ENCODE results near the gene BRD7.

Gene BRD7

DNA sequence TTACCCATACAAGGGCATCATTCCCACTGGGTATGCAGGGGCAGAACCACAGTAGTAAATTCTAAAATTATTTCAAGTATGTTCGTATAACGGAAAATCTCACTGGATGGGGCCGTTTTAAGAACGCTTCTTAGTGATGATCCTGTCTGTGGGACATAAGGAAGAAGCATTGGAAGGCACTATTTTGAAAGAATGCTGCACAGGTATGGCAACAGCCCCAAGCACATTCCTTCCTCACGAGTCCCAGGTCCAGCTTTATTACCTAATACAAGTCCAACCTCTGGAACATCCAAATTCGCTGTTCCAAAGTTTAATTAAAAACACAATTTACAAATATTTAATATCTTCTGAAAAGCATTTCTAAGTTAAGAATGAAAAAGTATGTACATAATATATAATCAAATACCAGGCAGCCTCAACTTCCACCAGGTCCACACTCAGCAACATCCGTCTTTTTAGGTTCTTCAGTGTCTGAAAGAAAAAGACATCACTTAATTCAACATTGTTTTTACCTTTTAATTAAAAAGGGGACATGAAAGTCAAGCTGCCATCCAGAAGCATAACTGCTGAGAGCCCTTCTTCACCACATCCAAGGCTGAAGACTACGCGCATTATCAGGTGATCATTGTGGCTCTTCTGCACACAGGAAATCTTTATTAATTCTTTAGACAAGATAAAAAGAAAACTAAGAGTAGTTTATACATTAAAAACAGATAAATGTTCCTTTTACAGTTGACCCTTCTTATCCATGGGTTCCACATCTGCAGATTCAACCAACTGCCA lies 49.8 kb downstream of the BRD7 start:
- no peak for DNase-seq (ENCODE audit: low read depth)

DNA sequence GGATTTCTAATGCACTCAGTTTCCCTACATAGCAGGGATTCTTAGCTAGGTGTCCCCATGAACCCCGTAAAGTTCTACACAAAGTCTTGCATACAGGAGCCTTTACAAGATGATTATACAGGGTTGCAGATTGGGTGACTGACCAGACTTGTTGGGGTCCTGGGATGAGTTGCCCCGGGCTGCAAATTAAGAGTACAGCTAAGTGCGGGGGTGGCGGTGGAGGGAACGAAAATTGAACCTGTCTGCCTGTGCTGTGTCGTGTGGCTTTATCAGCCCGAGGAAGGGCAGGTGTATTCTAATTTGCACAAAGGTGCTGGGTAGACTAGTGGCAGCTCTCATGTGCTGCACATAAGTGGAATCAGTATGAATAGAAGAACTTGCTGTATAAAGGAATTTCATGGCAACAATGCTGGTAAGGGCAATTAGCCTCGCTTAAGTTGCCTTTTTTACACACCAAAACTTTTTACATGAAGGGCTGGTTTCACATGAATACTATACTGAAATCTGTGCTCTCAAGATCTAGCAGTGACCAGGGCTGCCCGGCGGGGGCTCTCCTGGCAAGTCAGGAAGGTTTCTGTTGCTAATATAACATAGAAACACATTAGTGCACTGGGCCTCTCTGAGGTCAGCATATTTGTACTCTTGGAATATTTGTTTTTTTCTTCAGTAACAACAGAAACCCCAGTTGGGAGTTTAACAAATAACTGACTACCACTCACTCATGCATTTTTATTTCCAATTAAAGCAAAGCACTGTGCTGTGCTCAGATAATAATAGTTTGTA lies 51.7 kb downstream of the BRD7 start:
- no peak for DNase-seq (ENCODE audit: low read depth)

DNA sequence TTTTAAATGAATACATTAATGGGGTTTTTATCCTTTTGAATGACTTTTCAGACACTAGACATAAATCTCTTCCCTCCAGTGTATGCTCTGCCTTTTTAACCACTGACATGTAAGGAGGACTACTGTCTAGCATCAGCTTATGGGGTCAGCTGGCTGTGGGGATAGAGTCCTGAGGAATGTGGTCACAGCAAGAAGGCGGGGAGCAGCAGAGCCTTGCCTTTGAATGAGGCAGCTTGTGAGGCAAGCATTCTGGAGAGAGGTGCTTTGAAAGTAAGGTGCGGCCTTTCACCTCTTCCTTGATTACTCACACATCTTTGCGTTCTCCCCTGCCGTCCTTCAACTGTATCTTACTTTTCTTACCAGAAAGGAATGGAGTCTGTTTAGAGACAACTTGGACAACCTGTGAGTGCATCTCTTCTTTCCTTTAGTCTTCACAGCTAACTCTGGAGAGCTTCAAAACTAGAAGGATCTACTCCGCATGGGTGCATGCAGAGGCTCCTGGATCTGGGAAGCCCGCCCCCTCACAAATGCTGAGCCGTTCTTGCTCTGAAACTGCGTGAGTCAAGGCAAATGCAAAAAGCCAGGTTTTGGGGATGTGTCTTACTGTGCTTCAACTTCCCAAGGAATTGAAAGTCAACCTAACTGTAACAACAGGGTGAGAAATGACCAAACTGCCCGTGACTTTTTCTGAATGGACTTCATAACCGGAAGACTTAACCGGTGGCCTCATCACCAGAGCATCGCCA lies 52.5 kb downstream of the BRD7 start:
- no peak for DNase-seq (ENCODE audit: low read depth)

DNA sequence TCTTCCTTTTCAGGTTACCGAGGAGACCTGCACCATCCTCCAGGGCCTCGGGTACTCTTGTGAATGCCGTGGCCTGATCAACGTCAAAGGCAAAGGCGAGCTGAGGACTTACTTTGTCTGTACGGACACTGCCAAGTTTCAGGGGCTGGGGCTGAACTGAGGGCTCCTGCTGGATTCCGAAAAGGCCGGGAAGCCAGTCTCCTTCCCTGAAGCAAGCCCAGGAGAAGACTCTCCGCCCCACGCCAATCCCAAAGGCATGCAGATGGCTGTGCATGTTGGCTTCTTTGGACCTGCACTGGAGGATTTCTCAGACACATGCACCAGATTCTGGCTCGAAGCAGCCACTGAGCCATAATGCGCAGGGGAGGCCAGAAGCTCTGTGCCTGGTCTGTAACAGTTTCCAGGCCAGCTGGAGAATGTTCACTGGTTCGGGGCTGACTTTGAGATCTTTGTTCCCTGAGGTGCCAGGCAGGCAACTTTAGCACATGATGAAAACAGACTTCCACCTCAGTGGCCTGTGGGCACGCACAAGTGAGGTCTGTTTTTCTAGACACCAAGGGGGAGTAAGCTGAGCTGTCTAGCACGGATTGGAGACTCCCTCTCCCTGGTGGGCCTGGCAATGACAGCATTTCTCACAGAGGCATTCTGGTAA lies 53.3 kb downstream of the BRD7 start:
- no peak for DNase-seq (ENCODE audit: low read depth)

DNA sequence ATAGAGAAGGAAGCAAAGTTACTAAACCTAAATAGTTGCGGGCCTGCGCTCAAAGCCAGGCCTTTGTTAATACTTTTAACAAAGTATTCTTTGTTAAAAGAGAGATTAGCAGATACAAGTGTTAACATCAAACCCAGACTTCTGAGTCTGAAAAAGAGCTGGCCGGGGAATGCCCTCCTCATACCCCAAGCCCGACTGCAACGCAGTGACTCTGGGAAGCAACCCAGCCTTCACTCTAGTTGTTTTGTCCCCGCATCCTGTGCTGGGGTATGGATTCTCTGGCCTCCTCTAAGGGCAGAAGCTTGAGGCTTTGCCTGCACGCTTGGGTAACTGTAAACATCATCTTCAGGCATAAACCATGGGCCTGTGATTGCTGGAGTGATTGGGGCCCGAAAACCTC lies 54.1 kb downstream of the BRD7 start:
- DNase-seq (ENCODE audit: low read depth) = no peak

DNA sequence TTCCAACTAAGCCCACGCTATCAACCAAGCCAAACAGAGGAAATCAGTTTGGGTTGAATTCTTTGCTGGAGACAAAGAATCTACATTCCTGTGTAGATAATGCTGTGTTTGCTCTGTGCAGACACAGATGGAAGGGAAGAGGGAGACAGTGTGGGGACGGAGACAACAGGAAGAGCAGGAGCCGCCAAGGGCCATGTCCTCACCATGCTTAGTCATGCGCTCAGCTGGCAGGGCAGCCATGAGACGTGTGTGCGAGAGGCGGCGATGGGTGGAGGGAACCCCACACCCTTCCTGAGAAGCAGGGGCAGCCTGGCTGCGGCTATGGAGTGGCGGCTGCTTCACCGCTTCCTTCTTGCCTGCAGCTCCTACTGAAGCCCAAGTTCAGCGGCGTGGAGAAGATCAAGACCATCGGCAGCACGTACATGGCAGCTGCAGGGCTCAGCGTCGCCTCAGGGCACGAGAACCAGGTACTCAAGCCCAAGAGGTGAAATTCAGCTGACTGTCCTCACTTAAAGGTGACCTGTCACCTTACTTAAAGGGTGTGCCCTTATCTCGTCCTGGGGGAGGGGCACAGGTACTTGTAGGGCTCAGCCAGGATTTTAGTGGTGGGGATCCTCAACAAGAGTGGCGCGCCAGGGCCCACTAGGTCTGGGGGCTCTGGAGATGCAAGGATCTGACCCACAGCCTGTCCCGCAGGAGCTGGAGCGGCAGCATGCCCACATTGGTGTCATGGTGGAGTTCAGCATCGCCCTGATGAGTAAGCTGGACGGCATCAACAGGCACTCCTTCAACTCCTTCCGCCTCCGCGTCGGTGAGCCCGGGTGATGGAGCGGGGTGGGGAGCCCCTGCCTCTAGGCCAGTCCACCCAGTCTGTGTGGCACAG lies 55.0 kb downstream of the BRD7 start:
- no peak for DNase-seq (ENCODE audit: low read depth)

DNA sequence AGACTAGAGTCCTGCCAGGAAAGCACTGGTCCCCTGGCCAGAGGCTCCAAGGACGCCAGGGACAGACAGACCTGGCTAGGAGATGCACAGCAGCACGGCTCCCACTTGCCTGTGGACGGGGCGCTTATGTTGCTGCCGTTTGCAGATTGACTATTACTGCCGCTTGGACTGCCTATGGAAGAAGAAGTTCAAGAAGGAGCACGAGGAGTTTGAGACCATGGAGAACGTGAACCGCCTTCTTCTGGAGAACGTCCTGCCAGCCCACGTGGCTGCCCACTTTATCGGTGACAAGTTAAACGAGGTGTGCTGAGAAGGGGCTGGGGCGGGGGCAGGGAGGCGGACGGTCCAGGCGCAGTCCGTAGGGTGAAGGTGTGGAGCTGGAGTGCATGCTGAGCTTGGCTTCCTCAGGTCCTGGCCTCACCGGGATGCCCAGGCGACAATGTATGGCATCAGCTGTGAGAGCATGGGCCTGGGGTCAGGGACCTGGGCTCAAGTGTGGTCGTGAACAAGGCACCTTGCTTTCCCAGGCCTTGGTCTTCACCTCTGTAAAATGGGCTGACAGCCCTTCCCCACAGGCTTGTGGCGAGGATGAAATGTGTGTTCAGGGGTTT lies 56.8 kb downstream of the BRD7 start:
- no peak for DNase-seq (ENCODE audit: low read depth)

DNA sequence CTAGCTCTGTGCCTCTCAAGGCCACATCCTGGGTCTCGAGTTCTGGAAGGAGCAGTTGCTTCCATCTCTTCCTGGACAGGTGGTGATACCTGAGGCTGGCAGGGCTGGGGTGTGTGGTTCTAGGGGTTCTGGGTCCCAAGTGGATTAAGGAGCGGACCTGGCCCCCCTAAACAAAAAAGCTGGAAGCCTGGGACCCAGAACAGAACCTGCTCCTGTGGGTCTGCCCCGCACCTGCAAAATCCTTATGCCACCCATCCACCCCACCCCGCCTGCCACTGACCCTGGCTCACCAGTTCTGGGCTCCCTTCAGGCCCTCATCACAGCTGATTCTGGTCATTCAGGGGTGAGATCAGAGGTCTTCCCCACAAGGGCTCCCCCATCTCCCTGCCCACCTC lies 57.7 kb downstream of the BRD7 start:
- DNase-seq (ENCODE audit: low read depth) = no peak

DNA sequence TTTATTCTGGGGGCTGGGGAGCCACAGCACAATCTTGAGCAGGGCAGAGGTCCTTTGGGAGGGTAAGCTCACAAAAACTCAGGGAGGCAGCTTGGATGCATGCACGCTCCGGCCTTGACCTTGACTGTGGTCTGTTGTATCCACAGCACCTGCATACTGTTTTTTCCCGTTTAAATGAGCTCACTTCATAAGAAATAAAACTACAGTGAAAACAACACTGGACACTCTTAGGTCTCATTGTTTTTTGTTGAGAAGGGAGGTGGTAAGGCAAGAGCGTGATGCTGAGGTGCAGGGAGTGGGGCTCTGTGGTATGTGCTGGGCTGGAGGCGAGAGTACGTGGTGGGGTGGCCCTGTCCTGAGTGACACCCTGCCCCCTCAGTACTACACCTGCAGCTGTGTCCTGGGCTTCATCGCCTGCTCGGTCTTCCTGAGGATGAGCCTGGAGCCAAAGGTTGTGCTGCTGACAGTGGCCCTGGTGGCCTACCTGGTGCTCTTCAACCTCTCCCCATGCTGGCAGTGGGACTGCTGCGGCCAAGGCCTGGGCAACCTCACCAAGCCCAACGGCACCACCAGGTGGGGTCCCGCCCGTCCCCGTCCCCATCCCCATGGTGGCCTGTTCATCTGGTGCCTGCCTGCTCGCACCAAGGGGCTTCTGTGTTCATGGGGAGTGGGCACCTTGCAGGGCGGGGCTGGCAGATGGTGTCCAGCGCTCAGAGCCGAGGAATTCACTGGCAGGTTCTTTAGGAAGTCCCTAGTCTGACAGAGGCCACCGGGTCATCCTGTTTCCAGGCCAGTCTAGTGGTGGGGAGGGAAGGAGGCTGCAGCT lies 58.3 kb downstream of the BRD7 start:
- DNase-seq (ENCODE audit: low read depth) = no peak

DNA sequence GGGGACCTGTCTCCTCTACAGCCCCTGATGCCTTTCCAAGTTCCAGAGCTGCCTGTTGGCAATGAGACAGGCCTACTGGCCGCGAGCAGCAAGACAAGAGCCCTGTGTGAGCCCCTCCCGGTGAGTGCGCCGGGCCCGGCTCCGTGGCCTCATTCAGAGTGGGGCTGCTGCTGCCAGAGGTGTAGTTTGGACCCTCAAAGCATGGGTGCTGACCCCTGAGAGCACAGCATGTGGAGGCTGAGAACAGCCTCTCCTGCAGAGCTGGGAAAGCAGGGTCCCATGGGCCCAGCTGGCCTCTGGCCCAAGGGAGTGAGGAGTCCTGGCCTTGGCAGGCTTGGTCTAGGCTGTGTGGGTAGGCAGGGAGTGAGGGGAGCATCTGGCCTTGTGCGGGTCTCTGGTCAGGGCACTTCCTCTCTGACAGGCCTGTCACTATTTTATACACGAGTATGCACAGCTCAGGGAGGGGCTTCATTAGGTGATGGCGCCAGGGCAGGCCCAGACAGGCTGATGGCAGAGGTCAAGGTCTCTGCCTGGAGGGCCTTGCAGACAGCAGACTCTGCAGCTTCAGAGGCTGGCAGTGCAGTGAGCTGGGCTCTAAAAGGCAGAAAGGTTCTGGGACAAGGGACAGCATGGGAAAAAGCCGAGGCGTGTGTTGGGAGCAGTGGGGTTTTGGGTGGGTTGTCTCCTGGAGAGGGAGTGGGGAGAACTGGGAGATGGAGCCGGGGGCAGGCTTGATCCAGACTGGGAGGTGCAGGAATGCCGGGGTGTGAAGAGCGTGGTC lies 59.1 kb downstream of the BRD7 start:
- no peak for DNase-seq (ENCODE audit: low read depth)

DNA sequence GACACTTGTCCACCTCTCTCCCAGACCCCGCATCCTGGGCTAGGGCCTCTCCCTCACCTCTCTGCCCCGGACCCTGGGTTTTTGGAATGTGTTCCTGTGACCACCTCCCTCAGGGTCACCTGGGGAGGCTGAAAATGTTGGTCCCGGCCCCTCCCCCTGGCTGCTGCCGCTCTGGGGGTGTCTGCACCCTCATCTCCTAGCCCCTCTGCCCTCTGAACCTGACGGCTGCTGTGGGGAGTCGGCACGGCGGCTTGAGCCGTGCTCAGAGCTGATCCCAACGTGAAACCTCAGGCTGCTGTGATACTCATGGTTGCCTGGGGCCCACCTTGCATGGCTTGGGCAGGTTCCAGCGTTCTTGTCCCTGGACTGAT lies 59.6 kb downstream of the BRD7 start:
- DNase-seq (ENCODE audit: low read depth) = no peak

DNA sequence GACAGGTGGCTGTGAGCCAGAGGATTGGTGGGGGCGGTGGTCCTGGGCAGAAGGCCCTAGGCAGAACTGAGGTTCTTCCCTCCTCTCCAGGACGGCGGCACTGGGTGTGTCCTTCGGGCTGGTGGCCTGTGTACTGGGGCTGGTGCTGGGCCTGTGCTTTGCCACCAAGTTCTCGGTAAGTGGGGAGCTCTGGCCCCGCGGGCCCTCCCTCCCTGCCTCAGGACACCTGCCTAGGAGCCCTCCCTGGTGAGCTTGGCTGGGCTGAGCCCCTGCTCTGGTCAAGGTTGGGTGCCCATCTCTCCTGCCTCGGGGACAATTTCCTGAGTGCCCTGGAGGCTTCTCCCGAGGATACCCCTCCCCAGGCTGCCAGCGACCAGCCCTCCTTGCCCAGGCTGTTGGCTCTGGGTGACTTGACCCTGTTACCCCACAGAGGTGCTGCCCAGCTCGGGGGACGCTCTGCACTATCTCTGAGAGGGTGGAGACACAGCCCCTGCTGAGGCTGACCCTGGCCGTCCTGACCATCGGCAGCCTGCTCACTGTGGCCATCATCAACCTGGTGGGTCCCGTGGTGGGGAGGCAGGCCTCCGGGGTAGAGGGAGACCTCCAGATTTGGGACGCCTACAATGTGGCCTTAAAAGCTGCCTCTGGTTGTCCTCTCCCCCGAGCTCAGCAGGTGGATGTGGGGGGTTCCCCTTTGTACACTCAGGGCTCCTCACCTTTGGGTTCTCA lies 60.4 kb downstream of the BRD7 start:
- no peak for DNase-seq (ENCODE audit: low read depth)

DNA sequence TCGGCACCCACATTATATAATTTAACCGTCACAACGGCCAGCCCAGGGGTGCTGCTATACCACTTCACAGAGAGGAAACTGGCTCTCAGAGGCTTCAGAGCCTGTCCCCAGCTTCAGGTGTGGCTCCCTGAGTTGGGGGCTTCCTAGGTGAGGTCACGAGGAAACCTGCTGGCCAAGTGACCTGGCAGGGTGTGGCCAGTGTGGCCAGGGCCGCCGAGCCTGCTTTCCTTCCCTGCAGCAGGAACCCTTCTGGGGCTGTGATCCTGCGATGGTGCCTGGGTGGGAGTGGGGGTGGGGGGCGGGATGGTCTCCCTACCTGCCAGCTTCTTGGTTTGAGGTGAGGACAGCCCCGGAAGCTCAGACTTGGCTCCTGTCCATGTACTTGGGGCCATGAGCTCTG lies 62.5 kb downstream of the BRD7 start:
- no peak for DNase-seq (ENCODE audit: low read depth)

DNA sequence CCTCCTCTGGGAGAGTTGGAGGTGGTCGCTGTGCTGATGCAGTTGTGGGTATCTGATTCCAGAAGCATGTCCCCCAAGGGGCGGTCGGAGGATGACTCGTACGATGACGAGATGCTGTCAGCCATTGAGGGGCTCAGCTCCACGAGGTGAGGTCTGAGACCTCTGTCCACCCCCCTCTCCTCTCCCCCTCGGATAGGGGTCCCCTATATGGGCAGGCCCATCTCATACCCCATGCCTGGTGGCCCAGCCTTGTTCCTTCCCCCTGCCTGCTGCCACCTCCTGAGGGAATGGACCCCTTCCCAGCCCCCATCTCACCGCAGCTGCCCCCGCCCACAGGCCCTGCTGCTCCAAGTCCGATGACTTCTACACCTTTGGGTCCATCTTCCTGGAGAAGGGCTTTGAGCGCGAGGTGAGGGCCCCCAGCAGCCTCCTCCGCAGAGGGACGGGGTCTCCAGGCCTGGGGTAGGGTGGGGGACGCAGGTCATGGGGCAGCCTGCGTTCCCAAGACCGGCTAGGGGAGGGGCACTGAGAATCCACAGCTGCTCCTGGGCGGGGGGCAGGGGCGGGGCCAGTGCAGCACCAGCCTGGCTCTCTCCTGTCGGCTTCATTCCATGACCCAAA lies 63.2 kb downstream of the BRD7 start:
- DNase-seq (ENCODE audit: low read depth) = no peak

DNA sequence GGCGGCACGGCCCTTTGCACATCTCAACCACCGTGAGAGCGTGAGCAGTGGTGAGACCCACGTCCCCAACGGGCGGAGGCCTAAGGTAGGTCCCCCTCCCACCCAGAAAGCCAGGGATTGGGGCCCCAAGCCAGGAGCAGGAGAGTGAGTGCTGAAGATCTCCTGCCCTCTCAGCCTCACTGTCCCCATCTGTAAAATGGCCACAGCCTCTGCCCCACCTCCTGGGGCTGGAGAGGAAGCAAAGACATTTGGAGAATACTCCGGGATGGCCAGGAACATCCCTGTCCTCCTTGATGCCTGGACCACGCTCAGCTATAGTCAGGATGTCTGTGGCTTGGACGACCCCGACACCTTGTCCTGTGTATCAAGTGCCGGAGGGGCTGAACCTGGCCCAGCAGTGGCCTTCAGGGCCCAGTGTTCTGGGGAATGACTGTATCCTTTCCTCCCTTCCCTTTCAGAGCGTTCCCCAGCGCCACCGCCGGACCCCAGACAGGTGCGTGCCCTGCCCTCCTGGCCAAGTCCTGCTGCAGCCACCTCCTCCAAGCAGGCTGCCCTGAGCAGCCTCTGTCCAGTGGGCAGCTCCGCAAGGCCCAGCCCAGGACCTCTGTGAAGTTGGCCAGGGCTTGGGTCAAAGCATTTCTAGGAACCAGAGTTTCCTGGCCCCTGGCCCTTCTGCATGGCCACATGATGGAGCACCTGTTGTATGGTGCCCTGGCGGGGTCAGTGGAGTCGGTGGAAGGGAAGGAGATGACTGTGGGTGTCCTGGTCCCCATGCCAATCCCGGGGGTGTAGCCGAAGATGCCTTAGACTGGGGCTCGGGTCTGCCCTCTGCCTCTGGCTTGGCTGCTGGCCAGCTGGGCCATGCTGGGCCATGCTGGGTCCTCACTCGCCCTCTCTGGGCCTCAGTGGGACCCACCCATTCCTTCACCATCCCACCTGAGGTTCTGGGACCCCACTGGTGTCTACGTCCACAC lies 64.0 kb downstream of the BRD7 start:
- DNase-seq (ENCODE audit: low read depth) = no peak

DNA sequence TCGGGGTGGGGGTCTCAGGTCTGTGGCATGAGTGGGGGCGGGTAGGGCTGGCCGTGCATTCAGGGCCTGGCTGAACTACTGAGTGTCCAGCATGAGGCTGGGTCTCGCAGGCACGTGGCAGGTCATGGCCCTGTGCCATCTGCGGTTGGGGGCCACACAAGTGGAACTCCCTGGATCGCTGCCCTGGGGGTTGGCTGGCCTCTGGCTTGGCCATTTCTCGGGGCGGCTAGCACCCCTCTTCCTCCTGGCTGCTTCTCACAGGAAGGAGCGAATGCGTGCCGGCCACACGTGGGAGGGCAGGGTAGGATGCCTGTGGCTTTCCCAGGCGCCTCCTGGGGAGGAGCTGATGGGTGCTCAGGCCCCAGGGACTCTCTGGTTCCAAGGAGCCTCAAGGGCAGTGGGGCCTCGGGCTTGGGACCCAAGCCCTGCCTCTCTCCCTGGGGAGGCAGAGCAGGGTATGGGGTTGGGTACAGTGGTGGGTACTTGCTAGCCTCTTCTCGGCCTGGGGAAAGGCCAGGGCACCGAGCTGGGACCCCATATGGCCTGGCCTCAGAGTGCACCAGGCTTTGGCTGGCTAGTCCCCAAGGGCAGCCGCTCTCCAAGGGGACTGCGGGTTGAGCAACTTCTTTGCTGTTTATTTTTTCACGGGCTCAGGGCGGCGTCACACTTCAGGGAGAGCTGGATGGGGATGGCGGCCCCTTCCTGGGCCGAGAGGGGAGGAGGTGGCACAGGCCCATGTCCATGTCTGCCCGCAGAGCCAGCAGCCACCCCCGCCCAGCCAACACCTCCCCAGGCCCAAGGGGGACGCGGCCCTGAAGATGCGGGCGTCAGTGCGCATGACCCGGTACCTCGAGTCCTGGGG lies 65.0 kb downstream of the BRD7 start:
- DNase-seq (ENCODE audit: low read depth) = no peak
